Measurements from ENCODE around the gene STK32A.

- TF ChIP-seq GABPA (IDR thresholded peaks at IDR 0.05; ENCODE audit: low read depth), result no peak
- TF ChIP-seq REST (IDR thresholded peaks at IDR 0.05; ENCODE audit: insufficient replicate concordance, low read depth), result no peak
- TF ChIP-seq POLR2AphosphoS5 (IDR thresholded peaks at IDR 0.05; ENCODE audit: low read depth), result no peak
These were observed 164.0 kb downstream of the STK32A start for GRCh38 chr5:147398860-147399259.
